ENCODE results near the gene MAPRE3.
A peak's percentile ranks its signal among the peaks of the same experiment; 100 is the strongest.

The MAPRE3 gene

DNA sequence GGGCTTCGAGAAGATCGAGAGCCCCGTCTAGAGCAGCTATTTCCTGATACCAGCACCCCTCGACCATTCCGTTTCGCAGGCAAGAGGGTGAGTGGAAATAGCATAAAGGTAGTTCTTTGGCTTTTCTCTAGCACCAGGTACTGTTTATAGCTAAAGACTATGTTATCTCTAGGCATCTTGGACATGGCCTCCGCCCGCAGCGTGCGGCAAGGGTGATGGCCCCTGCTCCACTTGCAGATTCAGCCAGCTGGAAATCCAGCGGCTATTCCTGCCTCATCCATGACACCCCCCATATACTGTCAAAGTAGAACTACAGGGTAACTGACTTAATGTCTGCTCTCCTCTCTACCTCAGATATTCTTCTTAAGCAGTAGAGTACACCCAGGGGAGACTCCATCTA is 84.3 kb downstream of the MAPRE3 start:
- peaks cover 62% of the 10 kb centered on the region for H3K36me3 ChIP-seq (ENCODE audit: control insufficient read depth, insufficient read depth, low read length)

DNA sequence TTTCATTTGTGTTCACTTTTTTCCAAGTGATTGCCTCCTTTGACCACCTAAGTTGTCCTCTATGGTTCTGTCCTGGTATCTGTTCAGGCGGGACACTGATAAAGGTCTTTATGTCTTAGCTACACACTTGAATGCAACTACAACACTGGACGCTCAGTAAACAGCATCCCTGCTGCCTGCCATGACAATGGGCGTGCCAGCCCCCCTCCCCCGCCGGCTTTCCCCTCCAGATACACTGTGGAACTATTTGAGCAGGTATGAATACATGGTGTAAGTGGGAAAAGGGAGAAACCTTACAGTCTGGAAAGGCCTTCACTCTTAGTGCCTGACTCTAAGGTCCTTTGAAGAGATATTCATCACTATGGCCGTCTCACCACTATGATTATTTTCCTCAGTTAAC is 86.7 kb downstream of the MAPRE3 start:
- H3K4me1 ChIP-seq (ENCODE audit: control insufficient read depth, insufficient read depth, low read length), result no peaks in the 10 kb centered on the region
- no peak overlapping the region for H3K4me3 ChIP-seq (ENCODE audit: low read depth, low read length)
- H3K27ac ChIP-seq (ENCODE audit: low read depth, low read length), result no peak overlapping the region
- H3K27me3 ChIP-seq (ENCODE audit: control insufficient read depth, insufficient read depth, low read length), result no peaks in the 10 kb centered on the region
- H3K9ac ChIP-seq (ENCODE audit: low read depth, low read length), result no peak overlapping the region
- no peaks in the 10 kb centered on the region for H3K9me3 ChIP-seq (ENCODE audit: control insufficient read depth, insufficient read depth, low read length)
- H3K36me3 ChIP-seq (ENCODE audit: control insufficient read depth, insufficient read depth, low read length), result peaks cover 70% of the 10 kb centered on the region

More for the DNA sequence above, 84.3 kb downstream of the MAPRE3 start:
- no peaks in the 10 kb centered on the region for H3K9me3 ChIP-seq (ENCODE audit: control insufficient read depth, insufficient read depth, low read length)
- no peak overlapping the region for H3K4me3 ChIP-seq (ENCODE audit: low read depth, low read length)
- no peak overlapping the region for H3K27ac ChIP-seq (ENCODE audit: low read depth, low read length)
- no peak overlapping the region for H3K9ac ChIP-seq (ENCODE audit: low read depth, low read length)
- H3K27me3 ChIP-seq (ENCODE audit: control insufficient read depth, insufficient read depth, low read length), result no peaks in the 10 kb centered on the region
- no peaks in the 10 kb centered on the region for H3K4me1 ChIP-seq (ENCODE audit: control insufficient read depth, insufficient read depth, low read length)

DNA sequence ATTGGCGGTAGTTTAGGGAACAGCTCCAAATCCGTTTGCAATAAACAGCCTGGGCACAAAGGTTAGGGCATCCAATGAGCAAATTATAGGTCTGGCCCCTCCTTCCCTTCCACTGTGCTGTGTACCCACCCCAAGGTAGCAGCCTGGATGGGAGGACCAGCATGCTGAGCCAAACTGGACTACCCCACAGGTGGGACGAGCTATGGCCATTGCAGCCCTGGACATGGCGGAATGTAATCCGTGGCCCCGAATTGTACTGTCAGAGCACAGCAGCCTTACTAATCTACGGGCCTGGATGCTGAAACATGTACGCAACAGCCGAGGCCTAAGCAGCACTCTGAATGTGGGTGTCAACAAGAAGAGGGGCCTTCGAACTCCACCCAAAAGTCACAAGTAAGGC is 87.8 kb downstream of the MAPRE3 start:
- Histone ChIP-seq H3K27ac (ENCODE audit: low read depth, low read length) (no peak overlapping the region), H3K9ac (ENCODE audit: low read depth, low read length) (no peak overlapping the region), H3K4me3 (ENCODE audit: low read depth, low read length) (no peak overlapping the region), H3K27me3 (ENCODE audit: control insufficient read depth, insufficient read depth, low read length) (no peaks in the 10 kb centered on the region), H3K36me3 (ENCODE audit: control insufficient read depth, insufficient read depth, low read length) (peaks cover 75% of the 10 kb centered on the region), H3K4me1 (ENCODE audit: control insufficient read depth, insufficient read depth, low read length) (no peaks in the 10 kb centered on the region), H3K9me3 (ENCODE audit: control insufficient read depth, insufficient read depth, low read length) (no peaks in the 10 kb centered on the region)

DNA sequence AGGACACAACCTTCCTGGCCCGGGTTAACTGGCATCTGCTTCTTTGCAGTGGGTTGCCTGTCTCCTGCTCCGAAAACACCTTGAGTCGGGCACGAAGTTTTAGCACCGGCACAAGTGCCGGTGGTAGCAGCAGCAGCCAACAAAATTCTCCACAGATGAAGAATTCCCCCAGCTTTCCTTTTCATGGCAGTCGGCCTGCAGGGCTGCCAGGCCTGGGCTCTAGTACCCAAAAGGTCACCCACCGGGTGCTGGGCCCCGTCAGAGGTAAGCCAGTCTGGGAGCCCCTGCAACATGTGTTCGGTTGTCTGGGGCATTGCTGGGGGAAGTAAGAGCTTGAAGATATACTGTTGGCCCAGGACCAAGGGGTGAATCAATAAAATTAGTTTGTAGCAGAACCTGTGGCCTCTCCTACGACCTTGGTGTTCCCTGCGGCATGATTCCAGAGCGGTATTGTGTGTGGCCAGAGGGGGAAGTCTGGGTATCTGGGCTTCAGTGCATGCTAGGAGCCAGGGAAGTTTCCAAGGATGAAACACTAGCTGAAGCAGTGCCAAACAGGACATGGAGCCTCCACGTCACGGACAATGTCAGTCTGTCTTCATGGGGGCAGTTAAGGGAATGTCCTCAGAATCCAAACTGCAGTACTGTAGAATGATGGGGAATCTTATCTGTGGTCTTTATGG is 88.8 kb downstream of the MAPRE3 start:
- H3K9ac ChIP-seq (ENCODE audit: low read depth, low read length), result no peak overlapping the region
- no peaks in the 10 kb centered on the region for H3K4me1 ChIP-seq (ENCODE audit: control insufficient read depth, insufficient read depth, low read length)
- no peaks in the 10 kb centered on the region for H3K27me3 ChIP-seq (ENCODE audit: control insufficient read depth, insufficient read depth, low read length)
- no peak overlapping the region for H3K27ac ChIP-seq (ENCODE audit: low read depth, low read length)
- no peaks in the 10 kb centered on the region for H3K9me3 ChIP-seq (ENCODE audit: control insufficient read depth, insufficient read depth, low read length)
- no peak overlapping the region for H3K4me3 ChIP-seq (ENCODE audit: low read depth, low read length)
- peaks cover 64% of the 10 kb centered on the region for H3K36me3 ChIP-seq (ENCODE audit: control insufficient read depth, insufficient read depth, low read length)

DNA sequence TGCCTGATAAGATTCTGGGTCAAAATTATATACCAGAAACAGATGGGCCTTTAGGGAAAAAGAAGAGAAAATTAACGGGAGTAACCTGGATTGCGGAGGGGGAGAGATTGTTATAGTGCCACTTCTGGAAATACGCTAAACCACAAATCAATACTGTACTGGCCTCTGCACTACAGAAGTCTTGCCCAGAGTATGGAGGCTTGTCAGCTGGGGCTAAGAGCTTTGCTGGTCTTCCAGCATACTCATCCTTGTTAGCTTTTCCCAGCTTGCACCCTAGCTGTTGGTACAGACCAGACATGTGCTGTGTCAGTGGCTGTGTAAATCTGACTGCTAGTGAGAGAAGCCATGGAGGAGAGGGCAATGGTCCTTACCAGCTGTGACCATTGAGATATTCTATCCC is 89.9 kb downstream of the MAPRE3 start:
- Histone ChIP-seq H3K27ac (ENCODE audit: low read depth, low read length) (no peak overlapping the region), H3K36me3 (ENCODE audit: control insufficient read depth, insufficient read depth, low read length) (peaks cover 54% of the 10 kb centered on the region), H3K27me3 (ENCODE audit: control insufficient read depth, insufficient read depth, low read length) (no peaks in the 10 kb centered on the region), H3K9ac (ENCODE audit: low read depth, low read length) (no peak overlapping the region), H3K4me3 (ENCODE audit: low read depth, low read length) (no peak overlapping the region), H3K9me3 (ENCODE audit: control insufficient read depth, insufficient read depth, low read length) (no peaks in the 10 kb centered on the region), H3K4me1 (ENCODE audit: control insufficient read depth, insufficient read depth, low read length) (no peaks in the 10 kb centered on the region)

DNA sequence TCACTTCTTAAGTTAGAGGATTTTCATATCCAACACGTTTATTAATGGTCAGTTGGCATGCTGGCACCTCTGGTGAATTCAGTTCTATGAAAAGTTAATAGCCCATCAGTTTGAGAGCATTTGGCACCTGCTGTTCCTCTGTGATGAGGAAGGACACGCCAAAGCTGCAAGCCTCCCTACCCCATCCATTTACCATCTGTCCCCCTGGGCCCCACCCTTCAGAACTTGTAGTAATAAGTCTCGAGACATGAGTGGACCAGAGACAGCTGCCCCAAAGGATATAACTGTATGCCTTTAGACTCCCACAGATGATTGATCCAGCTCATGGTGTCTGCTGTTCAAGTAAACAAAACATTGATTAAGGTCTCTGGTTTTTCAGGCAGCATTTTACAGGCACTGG is 94.7 kb downstream of the MAPRE3 start:
- H3K36me3 ChIP-seq (ENCODE audit: control insufficient read depth, insufficient read depth, low read length), result peaks cover 51% of the 10 kb centered on the region
- no peaks in the 10 kb centered on the region for H3K4me1 ChIP-seq (ENCODE audit: control insufficient read depth, insufficient read depth, low read length)
- no peak overlapping the region for H3K27ac ChIP-seq (ENCODE audit: low read depth, low read length)
- H3K9me3 ChIP-seq (ENCODE audit: control insufficient read depth, insufficient read depth, low read length), result no peaks in the 10 kb centered on the region
- no peak overlapping the region for H3K9ac ChIP-seq (ENCODE audit: low read depth, low read length)
- H3K27me3 ChIP-seq (ENCODE audit: control insufficient read depth, insufficient read depth, low read length), result no peaks in the 10 kb centered on the region
- no peak overlapping the region for H3K4me3 ChIP-seq (ENCODE audit: low read depth, low read length)

DNA sequence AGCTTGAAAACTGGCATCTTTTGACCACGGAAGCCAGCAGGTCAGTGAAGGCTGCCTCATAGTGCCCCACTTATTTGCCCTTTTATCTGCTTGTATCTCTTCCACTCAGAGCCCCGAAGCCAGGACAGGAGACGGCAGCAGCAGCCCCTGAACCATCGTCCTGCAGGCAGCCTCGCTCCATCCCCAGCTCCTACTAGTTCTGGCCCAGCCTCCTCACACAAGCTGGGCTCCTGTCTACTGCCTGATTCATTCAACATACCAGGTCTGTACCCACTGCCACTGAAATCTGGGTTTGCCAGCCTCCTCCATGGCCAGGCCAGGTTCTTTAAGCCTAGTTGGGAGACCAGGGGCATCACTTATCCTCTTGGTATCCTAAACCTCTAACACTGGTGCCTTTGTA is 96.9 kb downstream of the MAPRE3 start:
- Histone ChIP-seq H3K9me3 (ENCODE audit: control insufficient read depth, insufficient read depth, low read length) (no peaks in the 10 kb centered on the region), H3K4me3 (ENCODE audit: low read depth, low read length) (no peak overlapping the region), H3K27ac (ENCODE audit: low read depth, low read length) (no peak overlapping the region), H3K9ac (ENCODE audit: low read depth, low read length) (no peak overlapping the region), H3K27me3 (ENCODE audit: control insufficient read depth, insufficient read depth, low read length) (no peaks in the 10 kb centered on the region), H3K4me1 (ENCODE audit: control insufficient read depth, insufficient read depth, low read length) (0 out of 2 replicates have a peak, but pooled peaks cover 5% of the 10 kb centered on the region), H3K36me3 (ENCODE audit: control insufficient read depth, insufficient read depth, low read length) (peaks cover 50% of the 10 kb centered on the region)

DNA sequence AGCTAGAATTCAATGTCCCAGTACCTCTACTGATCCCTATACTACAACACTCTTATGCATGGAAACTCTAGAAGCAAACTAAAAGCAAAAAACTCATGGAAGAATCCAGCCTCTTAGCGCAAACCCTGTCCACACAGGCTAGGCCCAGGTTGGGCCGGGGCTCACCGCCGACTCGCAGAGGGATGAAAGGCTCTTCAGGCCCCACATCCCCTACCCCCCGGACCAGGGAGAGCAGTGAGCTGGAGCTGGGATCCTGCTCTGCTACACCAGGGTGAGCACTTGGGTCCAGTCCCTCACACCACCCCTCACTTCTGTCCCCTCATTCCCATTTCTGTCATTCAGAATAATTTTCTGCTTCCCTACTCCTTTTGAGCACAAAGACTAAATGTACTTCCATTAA is 99.0 kb downstream of the MAPRE3 start:
- Histone ChIP-seq H3K27me3 (ENCODE audit: control insufficient read depth, insufficient read depth, low read length) (no peaks in the 10 kb centered on the region), H3K27ac (ENCODE audit: low read depth, low read length) (no peak overlapping the region), H3K9me3 (ENCODE audit: control insufficient read depth, insufficient read depth, low read length) (no peaks in the 10 kb centered on the region), H3K36me3 (ENCODE audit: control insufficient read depth, insufficient read depth, low read length) (peaks cover 44% of the 10 kb centered on the region), H3K4me3 (ENCODE audit: low read depth, low read length) (no peak overlapping the region), H3K4me1 (ENCODE audit: control insufficient read depth, insufficient read depth, low read length) (peaks cover 11% of the 10 kb centered on the region), H3K9ac (ENCODE audit: low read depth, low read length) (no peak overlapping the region)

DNA sequence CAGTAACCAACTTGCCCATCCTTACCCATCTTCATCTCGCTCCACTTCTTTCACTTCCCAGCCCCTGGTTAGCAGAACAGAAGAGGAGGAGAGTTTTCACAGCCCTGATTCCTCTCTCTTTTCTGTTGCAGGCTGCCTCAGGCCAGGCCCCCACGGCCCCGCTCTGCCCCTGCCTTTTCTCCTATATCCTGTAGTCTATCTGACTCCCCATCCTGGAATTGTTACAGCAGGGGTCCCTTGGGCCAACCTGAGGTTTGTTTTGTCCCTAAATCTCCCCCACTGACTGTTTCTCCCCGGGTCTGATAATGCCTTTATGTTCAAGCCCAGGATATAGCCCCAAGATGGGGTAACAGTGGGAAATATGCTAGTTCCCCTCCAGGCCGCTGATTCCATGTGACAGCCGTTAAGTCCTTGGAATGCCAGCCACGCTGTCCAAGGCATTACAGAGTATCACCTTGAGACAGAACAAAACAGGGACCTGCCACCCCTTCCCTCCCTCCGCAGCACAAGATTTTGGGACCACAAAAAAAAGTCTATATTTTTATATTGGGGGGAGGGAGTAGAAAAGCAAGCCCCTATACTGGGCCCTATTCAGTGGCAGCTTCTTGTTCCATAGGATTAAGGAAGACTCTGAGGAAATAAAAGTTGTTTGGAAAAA is 99.7 kb downstream of the MAPRE3 start:
- H3K4me1 ChIP-seq (ENCODE audit: control insufficient read depth, insufficient read depth, low read length), result peaks cover 11% of the 10 kb centered on the region
- H3K27ac ChIP-seq (ENCODE audit: low read depth, low read length), result no peak overlapping the region
- H3K9me3 ChIP-seq (ENCODE audit: control insufficient read depth, insufficient read depth, low read length), result no peaks in the 10 kb centered on the region
- peaks cover 44% of the 10 kb centered on the region for H3K36me3 ChIP-seq (ENCODE audit: control insufficient read depth, insufficient read depth, low read length)
- H3K4me3 ChIP-seq (ENCODE audit: low read depth, low read length), result peak overlapping the region; percentile 96
- H3K27me3 ChIP-seq (ENCODE audit: control insufficient read depth, insufficient read depth, low read length), result no peaks in the 10 kb centered on the region
- no peak overlapping the region for H3K9ac ChIP-seq (ENCODE audit: low read depth, low read length)

DNA sequence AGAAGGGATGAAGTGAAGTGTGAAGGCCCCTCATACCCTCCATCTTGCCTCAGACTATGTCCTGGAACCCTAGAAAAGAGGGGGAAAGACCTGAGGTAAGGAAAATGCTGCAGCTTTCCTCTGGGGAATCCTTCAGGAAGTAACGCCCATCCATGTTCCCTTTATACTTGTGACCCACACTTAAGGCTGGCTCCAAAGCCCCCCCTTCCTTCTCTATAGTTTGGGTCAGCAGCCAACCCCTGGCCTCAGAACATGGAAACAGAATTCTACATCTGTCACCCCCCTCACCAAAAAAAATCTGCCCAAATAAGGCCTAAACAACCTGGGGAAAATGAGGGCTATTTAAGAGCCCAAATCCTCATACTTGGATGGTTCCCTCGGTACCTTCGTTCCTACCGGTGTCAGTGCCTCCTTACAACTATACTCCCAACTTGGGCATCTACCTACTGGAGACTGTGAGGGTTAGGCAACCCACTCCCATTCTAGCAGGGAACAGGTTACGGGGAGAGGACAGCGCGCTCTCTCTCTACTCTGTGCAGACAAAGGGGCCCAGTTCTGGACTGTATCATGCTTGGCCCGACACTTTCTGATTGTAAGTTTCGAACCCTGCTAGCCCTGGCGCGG is 100.3 kb downstream of the MAPRE3 start:
- no peaks in the 10 kb centered on the region for H3K27me3 ChIP-seq (ENCODE audit: control insufficient read depth, insufficient read depth, low read length)
- peak overlapping the region; percentile 69 for H3K27ac ChIP-seq (ENCODE audit: low read depth, low read length)
- peaks cover 11% of the 10 kb centered on the region for H3K4me1 ChIP-seq (ENCODE audit: control insufficient read depth, insufficient read depth, low read length)
- H3K36me3 ChIP-seq (ENCODE audit: control insufficient read depth, insufficient read depth, low read length), result peaks cover 41% of the 10 kb centered on the region
- no peaks in the 10 kb centered on the region for H3K9me3 ChIP-seq (ENCODE audit: control insufficient read depth, insufficient read depth, low read length)
- H3K4me3 ChIP-seq (ENCODE audit: low read depth, low read length), result peak overlapping the region; percentile 96
- H3K9ac ChIP-seq (ENCODE audit: low read depth, low read length), result peak overlapping the region; percentile 64

DNA sequence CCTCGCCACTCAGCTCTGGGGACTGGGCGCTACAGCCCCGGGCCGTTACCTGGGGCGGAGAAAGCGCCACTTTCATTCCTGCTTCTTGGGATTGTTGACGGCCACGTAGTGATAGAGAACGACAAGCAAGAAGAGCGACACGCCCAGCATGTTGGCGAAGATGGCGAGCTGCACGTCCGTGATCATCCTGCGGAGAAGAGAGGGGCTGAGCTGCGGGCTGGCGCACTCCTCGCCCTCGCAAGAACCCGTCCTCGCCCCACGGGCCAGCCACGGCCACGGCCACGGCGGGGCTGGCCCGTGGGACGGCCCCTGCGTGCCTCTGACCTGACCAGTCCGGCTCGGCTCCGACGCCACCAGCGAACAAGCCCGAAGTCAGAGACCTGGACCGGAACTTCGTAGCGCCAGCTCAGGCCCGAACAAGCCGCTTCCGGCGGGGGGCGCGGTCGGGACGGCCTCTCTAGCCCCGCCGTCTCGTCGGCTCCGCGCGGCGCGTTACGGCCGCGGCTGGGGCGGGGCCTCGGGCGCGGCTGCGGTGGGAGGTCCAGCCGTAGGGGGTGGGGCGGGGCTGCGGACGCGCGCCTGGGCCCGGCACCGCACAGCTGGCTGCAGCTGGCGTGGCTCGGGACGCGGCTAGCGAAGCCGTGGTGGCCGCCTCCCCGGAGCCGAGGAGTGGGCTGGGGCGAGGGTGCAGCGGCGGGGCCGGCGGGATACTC is 101.0 kb downstream of the MAPRE3 start, which contains the start of gene OST4:
OST4 (minus strand) TSS at position 378 of the 713 bp plus-strand sequence.
- Histone ChIP-seq H3K4me1 (ENCODE audit: control insufficient read depth, insufficient read depth, low read length) (peaks cover 11% of the 10 kb centered on the region), H3K9me3 (ENCODE audit: control insufficient read depth, insufficient read depth, low read length) (no peaks in the 10 kb centered on the region), H3K36me3 (ENCODE audit: control insufficient read depth, insufficient read depth, low read length) (peaks cover 38% of the 10 kb centered on the region), H3K27ac (ENCODE audit: low read depth, low read length) (peak within 1 kb of the TSS; percentile 90), H3K27me3 (ENCODE audit: control insufficient read depth, insufficient read depth, low read length) (no peaks in the 10 kb centered on the region), H3K4me3 (ENCODE audit: low read depth, low read length) (peak within 1 kb of the TSS; percentile 96), H3K9ac (ENCODE audit: low read depth, low read length) (peak within 1 kb of the TSS; percentile 64)
